K562 (cell line): Measurements from ENCODE around the gene KNSTRN. TPM values are rescaled to one million over a fixed set of nuclear protein-coding genes. Genes with fewer than 3 reads are reported as not detected.
A peak's percentile ranks its signal among the peaks of the same experiment; 100 is the strongest.

Source experiments
- CREM ChIP-seq: IDR thresholded peaks from 2 replicates; pipeline ENCODE4 v1.6.1; 2014; ENCODE audit warnings: antibody characterized with exemption, low read depth
- DIDO1 ChIP-seq: fragments of 450-650 bp; IDR thresholded peaks from 2 replicates; pipeline ENCODE4 v1.6.1; 2016; ENCODE audit warnings: low read depth, missing biosample characterization, missing genetic modification characterization
- ETS2 ChIP-seq: IDR thresholded peaks from 2 replicates; pipeline ENCODE4 v1.6.1; 2016; ENCODE audit warnings: borderline replicate concordance, missing genetic modification characterization, mild to moderate bottlenecking, moderate library complexity, missing compliant biosample characterization; ENCODE audit not compliant: poor library complexity, severe bottlenecking
- FOXM1 ChIP-seq, 2 experiments: fragments of 450-650 bp in 1 of 2; sonication (generic) in 1 of 2; formaldehyde crosslinking in 1 of 2; IDR thresholded peaks; 2 replicates each; pipeline versions ENCODE4 v1.6.1 to v1.9.0; 2017 to 2022; ENCODE audit warnings: low read depth in 2 of 2, mild to moderate bottlenecking in 2 of 2, missing genetic modification reagents in 1 of 2, moderate library complexity in 1 of 2
- HNRNPL ChIP-seq: fragments of 200-400 bp; formaldehyde crosslinking; IDR thresholded peaks from 2 replicates; pipeline ENCODE4 v1.6.1; 2017; ENCODE audit warnings: low read depth, mild to moderate bottlenecking, low read length
- MCM2 ChIP-seq: fragments of 450-650 bp; IDR thresholded peaks from 2 replicates; pipeline ENCODE4 v1.6.1; 2017; ENCODE audit warnings: low read depth, mild to moderate bottlenecking
- MYC ChIP-seq, 2 experiments: fragments of 250-450 bp in 1 of 2; sonication (Bioruptor Pico) in 1 of 2; IDR thresholded peaks; 2 replicates each; pipeline versions ENCODE4 v1.5.1 to v1.6.1; 2012 to 2021; ENCODE audit warnings: low read depth in 2 of 2, borderline replicate concordance in 1 of 2, improper control_type of control experiment in 1 of 2, low read length in 1 of 2, mild to moderate bottlenecking in 1 of 2, moderate library complexity in 1 of 2
- PHB ChIP-seq: fragments of 250-450 bp; sonication (Bioruptor Pico); IDR thresholded peaks from 2 replicates; pipeline ENCODE4 v1.5.0; 2021
- PHF20 ChIP-seq: fragments of 450-650 bp; IDR thresholded peaks from 2 replicates; pipeline ENCODE4 v1.6.1; 2018; ENCODE audit not compliant: partially characterized antibody
- polyA plus RNA-seq, 8 experiments: library from polyadenylated mRNA; depleted of rRNA in 4 of 8; stranded (reverse) in 5 of 8; unstranded in 3 of 8; fragments of >200 nt; fragmentation: Nextera tagmentation in 2 of 8; fragmentation: Illumina TruSeq in 1 of 8; extraction: Ambion mirVana in 2 of 8; extraction: Trizol in 1 of 8; gene quantifications; 2 replicates each; pipeline versions ENCODE4 v1.2.1 to v1.2.3, GENCODE V29; 2011 to 2014; ENCODE audit warnings: inconsistent platforms in 1 of 8, missing spikeins in 1 of 8
- total RNA-seq, 7 experiments: library from RNA; depleted of rRNA in 6 of 7; stranded (reverse); fragments of >200 nt in 6 of 7; fragmentation: Illumina TruSeq in 2 of 7; extraction: Trizol in 2 of 7; gene quantifications; 2 replicates each; pipeline versions ENCODE4 v1.2.1 to v1.2.3, GENCODE V29; 2011 to 2021; ENCODE audit warnings: low replicate concordance in 1 of 7
- TF ChIP-seq, protein P1 (sequence below): fragments of 200-800 bp; sonication (Bioruptor generic); IDR thresholded peaks from 2 replicates; pipeline ENCODE4 v1.6.1; 2016; ENCODE audit warnings: missing genetic modification characterization, missing compliant biosample characterization
- TF ChIP-seq, protein P2 (sequence below), 2 experiments: fragments of 200-800 bp in 1 of 2; sonication (Bioruptor generic) in 1 of 2; sonication (generic) in 1 of 2; formaldehyde crosslinking in 1 of 2; IDR thresholded peaks in 1 of 2; conservative IDR thresholded peaks in 1 of 2; 2 replicates each; pipeline versions ENCODE4 v1.5.0 to v1.6.1; 2016 to 2020; ENCODE audit warnings: missing compliant biosample characterization in 1 of 2, missing genetic modification characterization in 1 of 2, missing genetic modification reagents in 1 of 2
- TF ChIP-seq, protein P3 (sequence below): fragments of 450-650 bp; IDR thresholded peaks from 2 replicates; pipeline ENCODE4 v1.7.1; 2018; ENCODE audit warnings: mild to moderate bottlenecking, low read depth; ENCODE audit not compliant: partially characterized antibody
- TF ChIP-seq, protein P4 (sequence below): fragments of 250-450 bp; sonication (Bioruptor Pico); IDR thresholded peaks from 2 replicates; pipeline ENCODE4 v1.5.0; 2021

The KNSTRN gene
- total and polyA plus RNA-seq, 9 of the 15 experiments (the other 6 are each of a cell fraction or from before 2014, with no cell fraction given), result 48.7 to 88.2 (median 66.3) TPM

DNA sequence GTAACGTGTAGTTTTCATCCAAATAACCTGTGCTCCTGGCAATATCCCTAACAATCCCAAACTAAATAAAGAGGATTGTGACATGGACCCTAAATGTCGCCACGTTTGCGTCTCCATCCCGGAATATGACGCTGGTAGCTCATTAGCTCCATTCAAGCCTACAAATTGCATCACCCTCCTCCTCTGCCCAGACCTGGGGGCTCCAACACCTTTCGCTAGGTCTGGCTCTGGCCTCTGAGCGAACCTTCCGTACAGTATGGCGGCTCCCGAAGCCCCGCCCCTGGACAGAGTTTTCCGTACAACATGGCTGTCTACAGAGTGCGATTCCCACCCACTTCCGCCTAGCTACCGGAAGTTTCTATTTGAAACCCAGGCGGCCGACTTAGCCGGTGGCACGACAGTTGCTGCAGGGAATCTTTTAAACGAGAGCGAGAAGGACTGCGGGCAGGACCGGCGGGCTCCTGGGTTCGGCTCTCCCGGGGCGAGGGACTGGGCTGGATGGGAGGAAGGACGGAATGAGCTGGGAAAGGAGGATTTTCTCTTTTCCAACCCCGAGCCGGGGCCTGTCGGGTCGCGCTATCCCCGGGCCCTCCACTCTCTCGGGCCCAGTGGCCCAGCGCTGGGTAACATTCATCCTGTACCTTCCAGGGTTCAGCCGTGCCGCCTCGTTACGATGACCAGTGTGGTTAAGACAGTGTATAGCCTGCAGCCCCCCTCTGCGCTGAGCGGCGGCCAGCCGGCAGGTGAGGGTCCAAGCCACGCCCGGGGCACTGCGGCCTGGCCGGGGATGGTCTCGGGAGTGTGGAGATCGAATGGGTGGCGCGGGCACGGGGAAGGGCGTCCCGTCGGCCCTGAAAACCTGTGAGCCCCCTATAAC is at the start of gene KNSTRN (continued):
- TF ChIP-seq MYC (IDR thresholded peaks at IDR 0.05; ENCODE audit: low read depth, low read length) (peak; percentile 43; the same call in 1 of the 2 replicates), MYC (CRISPR knock-in tag; IDR thresholded peaks at IDR 0.05; ENCODE audit: borderline replicate concordance, low read depth) (no peak), CREM (peak; percentile 69), FOXM1 (IDR thresholded peaks at IDR 0.05; ENCODE audit: low read depth) (peak; percentile 100), FOXM1 (CRISPR knock-in tag; IDR thresholded peaks at IDR 0.05; ENCODE audit: low read depth) (peak; percentile 97), DIDO1 (peak; percentile 76; the same call in 1 of the 2 replicates), PHB (0 out of 2 replicates have a peak, but pooled peaks have one; percentile 33), HNRNPL (no peak), ETS2 (no peak), PHF20 (peak; percentile 77), MCM2 (no peak)
- TF ChIP-seq, protein P1, sequence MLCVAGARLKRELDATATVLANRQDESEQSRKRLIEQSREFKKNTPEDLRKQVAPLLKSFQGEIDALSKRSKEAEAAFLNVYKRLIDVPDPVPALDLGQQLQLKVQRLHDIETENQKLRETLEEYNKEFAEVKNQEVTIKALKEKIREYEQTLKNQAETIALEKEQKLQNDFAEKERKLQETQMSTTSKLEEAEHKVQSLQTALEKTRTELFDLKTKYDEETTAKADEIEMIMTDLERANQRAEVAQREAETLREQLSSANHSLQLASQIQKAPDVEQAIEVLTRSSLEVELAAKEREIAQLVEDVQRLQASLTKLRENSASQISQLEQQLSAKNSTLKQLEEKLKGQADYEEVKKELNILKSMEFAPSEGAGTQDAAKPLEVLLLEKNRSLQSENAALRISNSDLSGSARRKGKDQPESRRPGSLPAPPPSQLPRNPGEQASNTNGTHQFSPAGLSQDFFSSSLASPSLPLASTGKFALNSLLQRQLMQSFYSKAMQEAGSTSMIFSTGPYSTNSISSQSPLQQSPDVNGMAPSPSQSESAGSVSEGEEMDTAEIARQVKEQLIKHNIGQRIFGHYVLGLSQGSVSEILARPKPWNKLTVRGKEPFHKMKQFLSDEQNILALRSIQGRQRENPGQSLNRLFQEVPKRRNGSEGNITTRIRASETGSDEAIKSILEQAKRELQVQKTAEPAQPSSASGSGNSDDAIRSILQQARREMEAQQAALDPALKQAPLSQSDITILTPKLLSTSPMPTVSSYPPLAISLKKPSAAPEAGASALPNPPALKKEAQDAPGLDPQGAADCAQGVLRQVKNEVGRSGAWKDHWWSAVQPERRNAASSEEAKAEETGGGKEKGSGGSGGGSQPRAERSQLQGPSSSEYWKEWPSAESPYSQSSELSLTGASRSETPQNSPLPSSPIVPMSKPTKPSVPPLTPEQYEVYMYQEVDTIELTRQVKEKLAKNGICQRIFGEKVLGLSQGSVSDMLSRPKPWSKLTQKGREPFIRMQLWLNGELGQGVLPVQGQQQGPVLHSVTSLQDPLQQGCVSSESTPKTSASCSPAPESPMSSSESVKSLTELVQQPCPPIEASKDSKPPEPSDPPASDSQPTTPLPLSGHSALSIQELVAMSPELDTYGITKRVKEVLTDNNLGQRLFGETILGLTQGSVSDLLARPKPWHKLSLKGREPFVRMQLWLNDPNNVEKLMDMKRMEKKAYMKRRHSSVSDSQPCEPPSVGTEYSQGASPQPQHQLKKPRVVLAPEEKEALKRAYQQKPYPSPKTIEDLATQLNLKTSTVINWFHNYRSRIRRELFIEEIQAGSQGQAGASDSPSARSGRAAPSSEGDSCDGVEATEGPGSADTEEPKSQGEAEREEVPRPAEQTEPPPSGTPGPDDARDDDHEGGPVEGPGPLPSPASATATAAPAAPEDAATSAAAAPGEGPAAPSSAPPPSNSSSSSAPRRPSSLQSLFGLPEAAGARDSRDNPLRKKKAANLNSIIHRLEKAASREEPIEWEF (CRISPR knock-in tag), result no peak
- TF ChIP-seq, protein P2, sequence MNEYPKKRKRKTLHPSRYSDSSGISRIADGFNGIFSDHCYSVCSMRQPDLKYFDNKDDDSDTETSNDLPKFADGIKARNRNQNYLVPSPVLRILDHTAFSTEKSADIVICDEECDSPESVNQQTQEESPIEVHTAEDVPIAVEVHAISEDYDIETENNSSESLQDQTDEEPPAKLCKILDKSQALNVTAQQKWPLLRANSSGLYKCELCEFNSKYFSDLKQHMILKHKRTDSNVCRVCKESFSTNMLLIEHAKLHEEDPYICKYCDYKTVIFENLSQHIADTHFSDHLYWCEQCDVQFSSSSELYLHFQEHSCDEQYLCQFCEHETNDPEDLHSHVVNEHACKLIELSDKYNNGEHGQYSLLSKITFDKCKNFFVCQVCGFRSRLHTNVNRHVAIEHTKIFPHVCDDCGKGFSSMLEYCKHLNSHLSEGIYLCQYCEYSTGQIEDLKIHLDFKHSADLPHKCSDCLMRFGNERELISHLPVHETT (CRISPR knock-in tag; conservative IDR thresholded peaks at IDR 0.05 in 1 of 2, IDR thresholded peaks at IDR 0.05 in 1 of 2), result 0 out of 4 replicates have a peak, but pooled peaks of 1 of the 2 experiments have one; percentile 26
- TF ChIP-seq, protein P3, sequence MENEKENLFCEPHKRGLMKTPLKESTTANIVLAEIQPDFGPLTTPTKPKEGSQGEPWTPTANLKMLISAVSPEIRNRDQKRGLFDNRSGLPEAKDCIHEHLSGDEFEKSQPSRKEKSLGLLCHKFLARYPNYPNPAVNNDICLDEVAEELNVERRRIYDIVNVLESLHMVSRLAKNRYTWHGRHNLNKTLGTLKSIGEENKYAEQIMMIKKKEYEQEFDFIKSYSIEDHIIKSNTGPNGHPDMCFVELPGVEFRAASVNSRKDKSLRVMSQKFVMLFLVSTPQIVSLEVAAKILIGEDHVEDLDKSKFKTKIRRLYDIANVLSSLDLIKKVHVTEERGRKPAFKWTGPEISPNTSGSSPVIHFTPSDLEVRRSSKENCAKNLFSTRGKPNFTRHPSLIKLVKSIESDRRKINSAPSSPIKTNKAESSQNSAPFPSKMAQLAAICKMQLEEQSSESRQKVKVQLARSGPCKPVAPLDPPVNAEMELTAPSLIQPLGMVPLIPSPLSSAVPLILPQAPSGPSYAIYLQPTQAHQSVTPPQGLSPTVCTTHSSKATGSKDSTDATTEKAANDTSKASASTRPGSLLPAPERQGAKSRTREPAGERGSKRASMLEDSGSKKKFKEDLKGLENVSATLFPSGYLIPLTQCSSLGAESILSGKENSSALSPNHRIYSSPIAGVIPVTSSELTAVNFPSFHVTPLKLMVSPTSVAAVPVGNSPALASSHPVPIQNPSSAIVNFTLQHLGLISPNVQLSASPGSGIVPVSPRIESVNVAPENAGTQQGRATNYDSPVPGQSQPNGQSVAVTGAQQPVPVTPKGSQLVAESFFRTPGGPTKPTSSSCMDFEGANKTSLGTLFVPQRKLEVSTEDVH, result peak; percentile 80
- TF ChIP-seq, protein P4, sequence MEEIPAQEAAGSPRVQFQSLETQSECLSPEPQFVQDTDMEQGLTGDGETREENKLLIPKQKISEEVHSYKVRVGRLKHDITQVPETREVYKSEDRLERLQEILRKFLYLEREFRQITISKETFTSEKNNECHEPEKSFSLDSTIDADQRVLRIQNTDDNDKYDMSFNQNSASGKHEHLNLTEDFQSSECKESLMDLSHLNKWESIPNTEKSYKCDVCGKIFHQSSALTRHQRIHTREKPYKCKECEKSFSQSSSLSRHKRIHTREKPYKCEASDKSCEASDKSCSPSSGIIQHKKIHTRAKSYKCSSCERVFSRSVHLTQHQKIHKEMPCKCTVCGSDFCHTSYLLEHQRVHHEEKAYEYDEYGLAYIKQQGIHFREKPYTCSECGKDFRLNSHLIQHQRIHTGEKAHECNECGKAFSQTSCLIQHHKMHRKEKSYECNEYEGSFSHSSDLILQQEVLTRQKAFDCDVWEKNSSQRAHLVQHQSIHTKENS (CRISPR knock-in tag), result no peak
